GM08714 (cell line): ENCODE data around the gene DZIP1.

Source experiments
- H3K4me3 ChIP-seq: fragments of 200-500 bp; sonication (Bioruptor generic); 2 replicates; pipeline ENCODE4 v1.5.1; 2014; ENCODE audit warnings: mild to moderate bottlenecking, low read length, inconsistent platforms
- ZNF274 ChIP-seq: IDR thresholded peaks from 2 replicates; pipeline ENCODE4 v1.6.1; 2012; ENCODE audit warnings: mild to moderate bottlenecking, low read depth, low read length

Gene DZIP1

DNA sequence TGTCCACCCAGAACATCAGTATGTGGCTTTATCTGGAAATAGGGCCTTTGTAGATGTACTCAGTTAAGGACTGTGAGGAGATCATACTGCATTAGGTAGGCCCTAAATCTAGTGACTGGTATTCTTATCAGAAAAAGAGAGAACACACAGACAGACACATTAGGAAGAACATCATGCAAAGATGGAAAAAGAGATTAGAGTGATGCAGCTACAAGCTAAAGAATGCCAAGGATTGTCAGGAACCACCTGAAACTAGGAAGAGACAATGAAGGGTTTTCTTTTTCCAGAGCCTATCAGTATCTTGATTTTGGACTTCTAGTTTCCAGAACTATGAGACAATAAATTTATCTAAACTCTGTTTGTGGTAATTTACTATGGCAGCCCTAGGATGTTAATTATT lies 15.0 kb upstream of the DZIP1 start:
- H3K4me3 ChIP-seq = no peak overlapping the region
- TF ChIP-seq ZNF274 = no peak

GRCh38 chr13:95656386-95657015 lies 12.0 kb upstream of the DZIP1 start:
- H3K4me3 ChIP-seq = no peak overlapping the region
- no peak for TF ChIP-seq ZNF274

GRCh38 chr13:95652821-95653220 lies 8.3 kb upstream of the DZIP1 start:
- no peak overlapping the region for H3K4me3 ChIP-seq
- TF ChIP-seq ZNF274 = no peak

GRCh38 chr13:95652244-95652764 lies 7.8 kb upstream of the DZIP1 start:
- no peak overlapping the region for H3K4me3 ChIP-seq
- TF ChIP-seq ZNF274 = no peak

GRCh38 chr13:95650696-95651095 lies 6.2 kb upstream of the DZIP1 start:
- no peak overlapping the region for H3K4me3 ChIP-seq
- no peak for TF ChIP-seq ZNF274

- TF ChIP-seq ZNF274 = no peak
- H3K4me3 ChIP-seq = no peak overlapping the region
These were observed 2.8 kb upstream of the DZIP1 start for GRCh38 chr13:95647321-95647720.

DNA sequence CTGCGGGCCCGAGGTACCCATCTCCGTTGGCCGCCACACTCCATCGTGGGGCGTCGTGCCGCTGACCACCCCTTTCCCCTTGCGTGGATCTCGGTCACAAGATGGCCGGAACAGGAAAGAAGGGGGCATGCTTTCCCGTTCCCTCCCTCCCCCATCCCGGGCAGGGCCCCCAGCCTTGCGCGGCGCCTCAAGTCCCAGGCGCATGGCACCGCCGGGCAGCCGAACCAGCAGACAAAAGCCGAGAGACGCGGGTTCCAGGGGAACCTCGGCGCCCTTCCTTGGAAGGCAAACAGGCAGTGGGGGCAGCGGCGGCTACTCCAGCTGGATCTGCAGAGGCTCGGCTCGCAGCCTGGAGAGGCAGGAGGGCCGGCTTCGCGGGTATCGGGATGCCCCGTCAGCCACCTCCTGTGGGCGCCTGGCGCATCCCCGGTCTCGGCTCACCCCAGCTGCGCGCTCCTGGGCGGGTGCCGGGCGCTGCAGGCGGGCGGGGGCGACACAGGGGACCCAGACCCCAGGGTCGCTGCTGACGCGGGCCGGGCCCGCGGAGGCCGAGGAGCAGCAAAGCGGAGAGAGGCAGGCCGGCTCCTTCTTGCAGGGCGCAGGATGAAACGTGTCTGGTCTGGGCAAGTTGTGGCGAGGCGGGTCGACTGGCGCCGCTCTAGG lies 439 bp downstream of the DZIP1 start:
- no peak for TF ChIP-seq ZNF274
- H3K4me3 ChIP-seq = peak overlapping the region; percentile 40; the same call in 1 of the 2 replicates

DNA sequence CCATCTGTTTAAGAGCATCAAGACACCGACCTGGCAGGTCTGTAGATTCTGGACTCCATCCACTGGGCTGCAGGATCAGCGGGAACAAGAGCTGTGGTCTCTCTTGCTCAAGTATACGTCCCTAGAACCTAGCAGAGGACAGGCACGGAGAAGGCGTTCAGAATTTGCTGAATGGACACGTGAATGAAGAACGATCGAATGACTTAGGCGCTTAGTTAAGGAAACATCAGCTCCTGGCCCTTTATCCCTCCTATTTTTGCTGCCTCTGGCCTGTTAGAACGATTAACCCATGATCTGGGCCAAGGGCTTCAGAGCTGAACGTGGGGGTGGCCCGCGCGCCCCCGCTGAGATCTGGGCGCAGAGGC lies 953 bp downstream of the DZIP1 start:
- H3K4me3 ChIP-seq = peak overlapping the region; percentile 40
- no peak for TF ChIP-seq ZNF274

- H3K4me3 ChIP-seq = no peak overlapping the region; the same call in 1 of the 2 replicates
- TF ChIP-seq ZNF274 = no peak
These were observed 1.5 kb downstream of the DZIP1 start for GRCh38 chr13:95642999-95643398.

GRCh38 chr13:95642028-95642621 lies 2.4 kb downstream of the DZIP1 start:
- no peak for TF ChIP-seq ZNF274
- H3K4me3 ChIP-seq = no peak overlapping the region

GRCh38 chr13:95641291-95642027 lies 3.0 kb downstream of the DZIP1 start:
- no peak overlapping the region for H3K4me3 ChIP-seq
- TF ChIP-seq ZNF274 = no peak

DNA sequence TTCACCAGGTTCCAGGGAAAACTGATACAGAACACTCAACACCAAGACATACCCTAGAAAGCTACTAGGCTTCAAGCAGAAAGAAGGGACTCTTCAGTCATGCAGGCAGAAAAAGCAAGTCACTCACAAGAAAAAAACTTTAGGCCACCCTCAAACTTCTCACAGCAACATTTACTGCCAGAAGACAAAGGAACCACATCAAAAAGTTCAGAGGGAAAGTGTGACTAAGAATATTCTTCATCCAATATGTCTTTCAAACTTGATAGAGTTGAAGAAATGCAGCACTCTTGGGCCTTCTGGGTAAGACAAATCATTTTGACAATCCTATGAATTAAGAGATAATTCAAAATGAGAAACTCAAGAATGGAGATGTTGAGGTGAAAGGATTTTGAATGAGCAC lies 7.7 kb downstream of the DZIP1 start:
- H3K4me3 ChIP-seq = no peak overlapping the region
- no peak for TF ChIP-seq ZNF274

GRCh38 chr13:95630593-95630992 lies 13.9 kb downstream of the DZIP1 start:
- H3K4me3 ChIP-seq = no peak overlapping the region
- TF ChIP-seq ZNF274 = no peak

GRCh38 chr13:95629071-95629470 lies 15.4 kb downstream of the DZIP1 start:
- no peak for TF ChIP-seq ZNF274
- no peak overlapping the region for H3K4me3 ChIP-seq
